GM19463 (cell line): Measurements from ENCODE around the gene NME9.

ENCODE experiments used
- ATAC-seq: cut with Tn5 transposase; IDR thresholded peaks from one replicate; pipeline ENCODE4 v1.9.1; 2021; ENCODE audit warnings: mild to moderate bottlenecking, moderate library complexity; ENCODE audit not compliant: unreplicated experiment

NME9 gene

GRCh38 chr3:138362538-138362937 is 32.9 kb upstream of the NME9 start:
- ATAC-seq = no peak

- no peak for ATAC-seq
These were observed 31.9 kb upstream of the NME9 start for GRCh38 chr3:138361561-138361971.

- no peak for ATAC-seq
These were observed 31.3 kb upstream of the NME9 start for GRCh38 chr3:138360869-138361525.

- no peak for ATAC-seq
These were observed 30.5 kb upstream of the NME9 start for GRCh38 chr3:138359919-138360868.

GRCh38 chr3:138359148-138359918 is 29.7 kb upstream of the NME9 start:
- ATAC-seq = no peak

GRCh38 chr3:138356730-138357405 is 27.2 kb upstream of the NME9 start:
- no peak for ATAC-seq

GRCh38 chr3:138355071-138355470 is 25.4 kb upstream of the NME9 start:
- ATAC-seq = no peak

GRCh38 chr3:138354376-138354775 is 24.7 kb upstream of the NME9 start:
- ATAC-seq = no peak

- no peak for ATAC-seq
These were observed 22.4 kb upstream of the NME9 start for GRCh38 chr3:138351916-138352550.

- ATAC-seq = no peak
These were observed 21.5 kb upstream of the NME9 start for GRCh38 chr3:138351151-138351550.

GRCh38 chr3:138349926-138350665 is 20.4 kb upstream of the NME9 start:
- no peak for ATAC-seq

- ATAC-seq = no peak
These were observed 19.4 kb upstream of the NME9 start for GRCh38 chr3:138348754-138349739.

- ATAC-seq = no peak
These were observed 18.5 kb upstream of the NME9 start, which contains the start of gene MRAS for GRCh38 chr3:138347960-138348753. Gene MRAS (plus strand): TSS chr3:138348579. CDS start chr3:138372884, 24,305 bp downstream.

- no peak for ATAC-seq
These were observed 15.1 kb upstream of the NME9 start for GRCh38 chr3:138344754-138345153.

- no peak for ATAC-seq
These were observed 10.9 kb upstream of the NME9 start for GRCh38 chr3:138340511-138340910.

GRCh38 chr3:138338811-138339210 is 9.2 kb upstream of the NME9 start:
- no peak for ATAC-seq

GRCh38 chr3:138338244-138338643 is 8.6 kb upstream of the NME9 start:
- no peak for ATAC-seq
